ENCODE results near the gene CADM1.

- no peak for TF ChIP-seq ETS1 (IDR thresholded peaks at IDR 0.05)
- no peak for TF ChIP-seq CTCF (conservative IDR thresholded peaks at IDR 0.05; ENCODE audit: low read depth in 2 of 2)
- TF ChIP-seq NANOG (IDR thresholded peaks at IDR 0.05; ENCODE audit: borderline replicate concordance): no peak
- no peak for TF ChIP-seq EZH2phosphoT487 (IDR thresholded peaks at IDR 0.05; ENCODE audit: unreplicated experiment)
- no peak for TF ChIP-seq REST (IDR thresholded peaks at IDR 0.05; ENCODE audit: unreplicated experiment)
- no peak for TF ChIP-seq JUNB (IDR thresholded peaks at IDR 0.05; ENCODE audit: unreplicated experiment)
- no peak for TF ChIP-seq ZNF331 (CRISPR knock-in tag; IDR thresholded peaks at IDR 0.05; ENCODE audit: low read depth)
Observed at GRCh38 chr11:115321605-115322289, 182.5 kb downstream of the CADM1 start.
